Measurements from ENCODE around the gene SCN10A.

DNA sequence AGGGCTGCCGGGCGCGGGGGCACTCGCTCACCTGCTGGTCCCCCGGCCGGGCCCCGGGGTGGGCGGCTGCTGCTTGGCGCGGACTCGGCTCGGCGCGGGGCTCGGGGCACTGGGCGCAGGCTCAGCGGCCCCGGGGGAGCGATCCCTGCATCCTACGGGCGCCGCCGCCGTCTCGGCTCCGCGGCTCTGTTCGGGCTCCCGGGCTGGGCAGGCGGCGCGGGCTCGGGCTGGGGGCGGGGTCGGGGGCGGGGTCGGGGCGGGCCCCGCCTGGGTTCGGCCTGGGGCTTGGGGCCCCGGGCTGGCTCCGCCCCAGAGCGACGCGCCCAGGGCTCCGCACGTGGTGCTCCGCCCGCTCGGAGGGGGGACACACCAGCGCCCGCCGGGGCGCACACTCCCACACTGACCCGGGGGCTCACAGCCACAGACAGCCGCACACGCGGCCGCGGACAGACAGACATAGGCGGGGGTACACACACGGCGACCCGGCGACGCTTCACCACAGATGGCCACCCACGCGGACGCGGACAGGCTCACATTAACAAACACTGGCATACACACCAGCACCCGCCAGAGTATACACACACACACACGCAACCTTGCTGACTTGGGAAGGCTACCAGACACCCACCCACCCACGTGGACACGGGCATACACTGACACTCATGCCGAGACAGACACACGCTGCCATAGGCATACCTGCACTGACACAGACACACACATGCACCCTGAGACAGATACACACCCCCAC, 166.3 kb downstream of the SCN10A start, which contains the start of gene SCN5A:
- no peak for TF ChIP-seq POLR2AphosphoS5 (IDR thresholded peaks at IDR 0.05; ENCODE audit: low read depth, low read length)
- no peak for TF ChIP-seq POLR2A (IDR thresholded peaks at IDR 0.05; ENCODE audit: low read depth, low read length)

Data from GM12891 (cell line).